Occipital lobe (tissue), 2 donors: ENCODE data around the gene DPP4. TPM values are rescaled to one million over a fixed set of nuclear protein-coding genes. Genes with fewer than 3 reads are reported as not detected.

ENCODE experiments used
- DNase-seq: peaks from one replicate; lab custom pipeline; 2025; lab: John Stamatoyannopoulos, UW
- total RNA-seq: library from RNA; depleted of rRNA; stranded (reverse); fragments of >200 nt; gene quantifications from one replicate; pipeline ENCODE4 v1.2.3, GENCODE V29; 2014

Gene DPP4
- total RNA-seq, 1 donor from 2014 or later = 6.4 TPM

DNA sequence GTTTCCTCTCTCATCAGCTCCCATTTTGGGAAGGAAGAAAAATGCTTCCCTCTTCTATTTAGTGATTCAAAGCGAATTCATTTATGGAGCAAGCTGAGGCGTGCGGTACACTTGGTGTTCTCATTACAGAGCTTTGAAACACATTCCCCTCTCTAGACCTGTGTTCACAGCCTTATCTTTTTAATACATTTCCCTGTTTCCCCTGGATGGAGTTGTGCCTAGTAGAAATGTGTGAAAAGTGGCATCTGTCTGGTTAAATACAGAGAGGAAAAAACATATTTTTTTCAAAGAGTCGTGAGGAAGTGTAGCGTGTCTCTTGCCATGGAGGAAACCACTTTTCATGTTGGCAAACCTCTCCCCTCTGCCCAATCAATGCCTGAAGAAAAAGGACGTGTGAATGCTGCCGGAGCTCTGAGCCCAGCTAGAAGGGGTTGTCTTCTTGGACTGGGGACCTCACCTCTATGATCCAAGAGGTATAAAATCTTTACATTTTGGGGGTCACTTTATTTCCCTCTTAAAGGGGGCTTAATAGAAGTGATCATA lies 52.4 kb downstream of the DPP4 start:
- DNase-seq = no peak

- DNase-seq = no peak
Observed at GRCh38 chr2:162018530-162018929, 55.5 kb downstream of the DPP4 start.

DNA sequence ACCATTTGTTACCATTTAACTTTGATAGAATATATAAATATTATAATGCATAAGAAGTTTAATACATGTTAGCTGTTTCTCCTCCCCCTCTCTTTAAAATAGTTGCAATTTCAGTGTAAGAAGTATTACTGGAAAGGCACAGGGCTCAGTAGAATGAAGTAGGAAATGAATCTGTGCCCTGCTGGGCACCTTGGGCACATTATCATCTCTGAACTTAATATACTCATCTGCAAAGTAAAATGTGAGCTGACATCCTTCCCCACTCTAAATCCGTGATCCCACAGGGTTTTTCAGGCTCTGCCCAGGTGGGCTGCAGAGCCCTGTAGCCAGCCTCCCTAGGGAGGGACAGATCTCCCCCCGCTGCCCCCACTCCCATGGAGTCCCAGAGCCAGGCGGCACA lies 56.8 kb downstream of the DPP4 start:
- DNase-seq = no peak

- DNase-seq = no peak
Observed at GRCh38 chr2:162016080-162016479, 57.9 kb downstream of the DPP4 start.

DNA sequence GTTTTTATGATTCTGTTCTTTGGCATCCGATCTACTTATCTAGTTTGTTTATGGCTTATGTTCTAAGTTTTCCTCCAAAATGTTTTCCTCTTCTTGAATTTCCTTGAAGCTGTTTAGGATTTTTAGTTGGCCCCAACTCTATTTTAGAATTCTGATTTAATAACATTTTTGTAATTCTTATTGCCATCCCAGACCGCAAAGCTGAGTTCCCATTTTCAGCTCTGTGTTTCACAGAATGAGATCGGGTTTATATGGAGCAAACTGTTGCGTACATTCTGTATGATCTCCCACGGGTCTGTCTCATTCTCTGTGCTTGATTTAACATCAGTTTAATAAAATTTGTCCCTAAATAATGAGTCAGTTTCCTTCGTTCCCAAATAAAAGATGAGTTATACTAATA lies 59.3 kb downstream of the DPP4 start:
- DNase-seq = no peak

GRCh38 chr2:162013514-162014475 lies 60.2 kb downstream of the DPP4 start:
- DNase-seq = no peak

- DNase-seq = no peak
Observed at GRCh38 chr2:162012565-162013058, 61.4 kb downstream of the DPP4 start.

DNA sequence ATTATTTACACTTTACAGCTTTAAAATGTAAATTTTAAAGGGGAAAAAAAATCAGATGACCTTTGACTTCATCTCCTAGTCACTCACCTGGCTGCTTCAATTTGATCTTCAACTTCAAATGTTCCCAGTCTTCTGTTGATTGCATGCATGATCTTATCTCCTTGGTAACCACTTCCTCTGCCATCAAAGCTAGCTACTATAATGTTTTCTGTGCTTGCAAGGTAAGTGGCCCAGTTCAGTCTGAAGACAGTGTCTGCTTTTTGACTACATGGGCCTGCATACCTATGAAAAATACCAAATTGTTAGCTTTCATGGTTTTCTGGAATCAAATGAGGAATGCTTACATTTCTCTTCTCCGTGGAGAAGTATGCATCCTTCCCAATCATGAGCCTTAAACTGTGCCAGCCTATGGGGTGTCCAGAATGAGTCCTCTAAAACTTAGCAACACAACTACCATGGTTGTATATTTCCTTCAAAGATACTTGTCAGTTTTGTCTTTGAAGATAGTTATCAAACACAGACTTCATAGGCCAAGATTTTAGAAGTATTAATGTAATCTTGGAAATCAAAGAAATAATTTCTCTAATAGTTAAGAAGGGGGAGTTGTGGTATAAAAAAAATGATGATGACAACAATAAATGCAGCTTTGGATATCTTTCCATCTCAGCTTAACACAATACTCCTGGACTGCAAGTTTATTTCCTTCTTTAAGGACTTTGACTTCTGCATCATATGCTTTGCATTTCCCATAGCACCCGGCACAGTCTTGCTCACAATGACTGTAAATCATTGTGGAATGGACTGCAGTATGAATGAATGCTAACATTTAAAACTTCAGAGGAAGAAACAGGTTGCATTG lies 62.1 kb downstream of the DPP4 start:
- no peak for DNase-seq

DNA sequence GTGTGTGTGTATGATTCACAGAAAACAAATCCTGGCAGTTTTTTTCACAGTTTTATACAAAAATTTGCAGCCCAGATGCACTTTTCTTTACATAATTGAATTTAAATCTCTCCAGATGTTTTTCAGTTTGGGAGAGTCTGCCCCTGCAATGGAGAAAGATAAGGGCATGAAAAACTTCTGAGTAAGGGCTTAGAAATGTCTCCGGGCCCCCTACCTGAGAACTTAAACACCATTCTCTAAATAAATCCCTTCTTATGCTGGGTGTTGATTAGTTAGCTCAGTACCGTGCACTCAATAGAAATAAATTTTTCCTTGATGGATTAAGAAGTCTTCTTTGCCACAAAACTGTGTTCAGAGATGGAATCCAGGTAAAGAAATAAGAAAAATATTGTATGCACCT lies 64.5 kb downstream of the DPP4 start:
- DNase-seq = no peak

DNA sequence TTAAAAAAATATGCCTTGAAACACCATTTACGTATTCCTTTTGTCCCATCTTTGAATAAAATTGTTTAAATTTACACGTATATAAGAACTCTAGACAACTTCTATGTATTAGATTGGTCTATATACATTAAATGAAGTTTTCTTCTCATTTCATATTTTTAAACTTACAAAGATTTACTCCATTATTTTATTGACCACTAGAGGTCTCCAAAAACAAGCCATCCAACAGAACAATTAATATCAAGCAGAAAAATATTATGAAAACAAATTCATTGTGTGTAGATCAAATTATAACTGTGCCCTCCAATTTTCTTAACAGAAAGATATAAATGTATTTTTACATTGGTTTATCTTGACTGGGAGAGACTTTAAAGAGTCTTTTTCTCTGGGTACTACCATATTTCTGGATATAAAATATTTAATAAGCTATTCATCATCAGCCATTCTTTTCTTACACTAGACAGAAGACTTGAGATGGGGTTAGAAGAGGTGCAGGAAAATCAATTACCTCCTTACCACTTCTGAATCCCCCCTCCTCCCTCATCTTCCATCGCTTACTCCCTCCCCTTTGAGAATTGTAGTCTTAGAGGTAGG lies 66.5 kb downstream of the DPP4 start:
- DNase-seq = no peak

DNA sequence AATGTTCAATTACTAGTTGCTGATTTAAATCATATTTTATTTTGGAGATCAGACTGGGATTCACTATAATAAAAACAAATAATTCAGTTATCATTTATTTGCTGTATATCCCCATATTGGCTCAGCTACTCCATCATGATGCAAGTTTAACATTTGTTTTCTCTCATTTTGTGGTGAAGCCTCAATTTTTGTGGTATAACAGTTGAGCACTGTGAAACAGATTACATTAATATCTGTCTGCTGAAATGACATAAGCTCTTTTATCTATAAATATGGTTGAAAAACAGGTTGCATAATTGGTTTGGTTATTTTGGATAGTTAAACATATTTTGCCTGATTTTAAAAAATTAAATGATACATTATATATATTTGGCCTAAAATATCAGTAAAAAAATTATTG lies 67.7 kb downstream of the DPP4 start:
- DNase-seq = no peak

DNA sequence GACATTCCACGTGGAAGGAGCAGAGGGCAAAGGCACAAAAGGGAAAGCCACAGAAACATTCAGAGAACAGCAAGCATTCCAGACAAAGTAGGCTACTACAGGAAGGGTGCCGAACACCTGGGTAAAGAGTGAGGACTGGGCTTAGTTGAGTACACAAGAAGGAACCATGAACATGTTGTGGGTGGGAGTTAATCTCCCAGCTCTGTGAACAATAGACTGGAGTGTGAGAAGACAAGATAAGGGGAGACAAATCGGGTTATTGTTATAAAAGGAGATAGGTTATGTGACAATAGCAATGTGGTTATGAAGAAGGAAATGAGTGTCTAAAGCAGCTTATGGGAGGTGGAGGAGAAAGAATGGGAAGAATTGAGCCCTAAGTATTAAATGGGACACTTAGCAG lies 70.0 kb downstream of the DPP4 start:
- DNase-seq = no peak

DNA sequence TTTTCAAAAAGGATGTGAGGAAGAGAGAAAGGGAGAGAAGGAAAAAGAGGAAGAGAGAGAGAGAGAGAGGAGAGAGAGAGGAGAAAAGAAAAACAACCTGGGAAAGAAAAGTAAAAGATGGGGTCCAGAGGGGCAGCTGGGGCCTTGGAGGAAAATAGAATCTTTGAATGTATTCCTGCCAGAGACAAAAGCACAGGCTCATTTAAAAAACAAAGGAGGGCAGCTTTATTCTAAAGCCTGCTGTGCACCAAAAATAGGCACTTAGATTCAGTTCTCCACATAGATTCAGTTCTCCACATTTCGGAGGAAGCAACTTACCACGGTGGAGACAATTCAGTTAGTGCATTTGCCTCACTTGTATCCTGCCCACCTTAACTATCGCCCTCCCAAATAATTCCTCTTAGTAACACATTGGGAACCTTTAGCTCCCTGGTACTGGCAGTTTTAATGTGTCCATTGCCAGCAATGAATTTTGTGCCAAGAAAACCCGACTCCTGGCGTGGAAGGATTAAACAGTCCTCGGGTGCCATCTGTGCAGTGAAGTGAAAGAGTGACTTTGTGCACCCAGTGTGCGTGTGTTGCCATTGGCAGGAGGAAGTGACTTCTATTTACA lies 71.3 kb downstream of the DPP4 start:
- peak; percentile 19 for DNase-seq

DNA sequence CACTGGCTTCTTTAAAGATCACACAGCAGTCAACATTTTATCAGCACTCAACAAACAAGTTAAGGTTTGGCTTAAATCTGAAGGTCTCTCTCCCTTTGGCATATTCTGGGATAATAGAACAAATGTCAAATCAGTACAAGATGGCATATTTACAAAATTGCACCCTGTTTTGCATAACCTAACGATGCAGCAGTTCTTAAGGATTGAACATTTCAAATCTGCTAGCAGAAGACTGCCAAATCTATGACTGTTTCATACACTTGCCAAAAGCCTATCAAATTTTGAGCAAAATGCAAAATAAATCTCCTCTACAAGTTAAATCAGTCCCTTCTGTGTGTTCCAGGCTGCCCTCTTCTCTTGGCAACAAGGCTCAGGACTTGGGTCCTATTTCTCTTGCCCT lies 73.6 kb downstream of the DPP4 start:
- no peak for DNase-seq

- DNase-seq = no peak
Observed at GRCh38 chr2:161999321-161999720, 74.7 kb downstream of the DPP4 start.

- DNase-seq = no peak
Observed at GRCh38 chr2:161998857-161999256, 75.2 kb downstream of the DPP4 start.

GRCh38 chr2:161997916-161998471 lies 76.0 kb downstream of the DPP4 start:
- DNase-seq = no peak

DNA sequence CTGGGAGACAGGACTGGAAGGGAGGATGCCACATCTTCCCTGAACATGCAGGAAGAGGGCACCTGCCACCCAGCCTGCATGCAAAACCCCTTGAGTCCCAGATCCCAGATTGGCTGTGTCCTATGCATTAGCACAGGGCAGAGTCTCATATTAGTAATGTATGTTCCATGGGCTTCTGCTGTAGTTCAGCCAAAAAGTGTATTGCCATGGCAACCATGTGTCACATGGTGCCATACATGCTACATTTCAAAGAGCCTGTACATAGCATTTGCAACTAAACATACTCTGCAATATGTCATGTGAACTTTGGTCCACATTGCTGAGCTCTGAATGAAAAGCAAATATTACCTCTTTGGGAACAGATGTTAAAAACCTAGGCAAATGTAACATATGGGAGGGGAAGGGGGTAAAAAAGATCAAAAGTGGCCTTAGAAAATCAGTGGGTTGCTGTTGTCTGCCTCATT lies 78.4 kb downstream of the DPP4 start:
- no peak for DNase-seq

GRCh38 chr2:161994761-161995520 lies 79.1 kb downstream of the DPP4 start:
- DNase-seq = no peak

DNA sequence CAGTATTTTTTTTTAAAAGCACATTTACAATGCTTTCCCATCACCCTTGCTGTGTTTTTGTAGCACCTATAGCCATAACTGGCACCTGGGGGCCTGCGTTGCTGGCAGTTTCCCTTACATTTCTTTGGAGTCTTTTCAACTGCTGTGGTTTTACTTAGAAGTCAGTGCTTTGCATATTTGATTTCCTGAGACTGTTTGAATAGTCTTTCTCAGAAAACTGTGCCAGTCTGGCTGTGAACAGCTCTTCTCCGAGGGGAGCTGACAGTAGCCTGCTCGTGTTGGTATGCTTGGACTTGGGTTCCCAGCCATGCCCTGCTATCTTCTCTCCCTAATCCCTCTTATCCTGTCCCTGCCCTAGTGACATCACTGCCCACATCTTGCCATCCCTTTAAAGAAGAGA lies 81.5 kb downstream of the DPP4 start:
- DNase-seq = no peak
